GM12878 (cell line): Measurements from ENCODE around the gene METTL8. TPM values are rescaled to one million over a fixed set of nuclear protein-coding genes. Genes with fewer than 3 reads are reported as not detected.
A peak's percentile ranks its signal among the peaks of the same experiment; 100 is the strongest.

ENCODE experiments used
- BMI1 ChIP-seq: fragments of 450-650 bp; IDR thresholded peaks from 2 replicates; pipeline ENCODE4 v1.6.1; 2016; ENCODE audit warnings: mild to moderate bottlenecking, moderate library complexity, borderline replicate concordance
- CHD2 ChIP-seq: IDR thresholded peaks from 2 replicates; pipeline ENCODE4 v1.6.1; 2011; ENCODE audit warnings: low read depth, low read length, improper control_type of control experiment, borderline replicate concordance
- CREB1 ChIP-seq: IDR thresholded peaks from 2 replicates; pipeline ENCODE4 v1.6.1; 2012; ENCODE audit warnings: low read depth, mild to moderate bottlenecking, inconsistent platforms
- ETV6 ChIP-seq, 2 experiments: fragments of 450-650 bp in 1 of 2; IDR thresholded peaks in 1 of 2; conservative IDR thresholded peaks in 1 of 2; 2 replicates each; pipeline ENCODE4 v1.6.1; 2014; ENCODE audit warnings: antibody characterized with exemption in 1 of 2, borderline replicate concordance in 1 of 2, low read depth in 1 of 2, mild to moderate bottlenecking in 1 of 2, moderate library complexity in 1 of 2
- FOXM1 ChIP-seq: IDR thresholded peaks from 2 replicates; pipeline ENCODE4 v1.6.1; 2012; ENCODE audit warnings: low read depth, mild to moderate bottlenecking, inconsistent platforms, low read length, moderate library complexity
- HDAC2 ChIP-seq: fragments of 200-600 bp; sonication (generic); IDR thresholded peaks from 2 replicates; pipeline ENCODE4 v1.6.1; 2017
- IRF4 ChIP-seq: IDR thresholded peaks from 2 replicates; pipeline ENCODE4 v1.6.1; 2011; ENCODE audit warnings: low read depth, low read length
- MEF2A ChIP-seq: IDR thresholded peaks from 2 replicates; pipeline ENCODE4 v1.6.1; 2011; ENCODE audit warnings: low read depth, mild to moderate bottlenecking, low read length, moderate library complexity; ENCODE audit not compliant: insufficient read depth
- RUNX3 ChIP-seq: IDR thresholded peaks from 2 replicates; pipeline ENCODE4 v1.6.1; 2012; ENCODE audit warnings: low read length, inconsistent platforms
- TAF1 ChIP-seq: IDR thresholded peaks from 2 replicates; pipeline ENCODE4 v1.6.1; 2011; ENCODE audit warnings: mild to moderate bottlenecking, low read depth, low read length, borderline replicate concordance
- TBL1XR1 ChIP-seq: IDR thresholded peaks from 2 replicates; pipeline ENCODE4 v1.6.1; 2012; ENCODE audit warnings: low read depth, low read length, improper control_type of control experiment
- USF1 ChIP-seq: IDR thresholded peaks from 2 replicates; pipeline ENCODE4 v1.6.1; 2011; ENCODE audit warnings: borderline replicate concordance, low read depth, mild to moderate bottlenecking, moderate library complexity, mixed read lengths, low read length; ENCODE audit not compliant: insufficient read depth; ENCODE audit errors: extremely low read length
- ZBED1 ChIP-seq: IDR thresholded peaks from 2 replicates; pipeline ENCODE4 v1.6.1; 2016; ENCODE audit warnings: borderline replicate concordance
- polyA plus RNA-seq, 11 experiments: library from polyadenylated mRNA; depleted of rRNA in 4 of 11; unstranded in 6 of 11; stranded (reverse) in 5 of 11; fragments of >200 nt; fragmentation: Nextera tagmentation in 4 of 11; fragmentation: Illumina TruSeq in 1 of 11; extraction: Ambion mirVana in 4 of 11; extraction: Trizol in 1 of 11; gene quantifications; 1 replicate in 1 of 11; 2 replicates in 10 of 11; pipeline versions ENCODE4 v1.2.1 to v1.2.3, GENCODE V29; 2011 to 2016; ENCODE audit warnings: inconsistent platforms in 2 of 11, missing spikeins in 2 of 11, low read depth in 1 of 11
- total RNA-seq, 4 experiments: library from RNA; depleted of rRNA in 3 of 4; stranded (reverse); fragments of >200 nt in 3 of 4; fragmentation: Illumina TruSeq in 1 of 4; extraction: Trizol in 1 of 4; gene quantifications; 2 replicates each; pipeline versions ENCODE4 v1.2.1 to v1.2.3, GENCODE V29; 2013 to 2021
- TF ChIP-seq, protein P1 (sequence below): IDR thresholded peaks from 2 replicates; pipeline ENCODE4 v1.6.1; 2012; ENCODE audit warnings: mild to moderate bottlenecking, low read depth, low read length
- TF ChIP-seq, protein P2 (sequence below): IDR thresholded peaks from 2 replicates; pipeline ENCODE4 v1.6.1; 2012; ENCODE audit warnings: low read length, inconsistent platforms
- TF ChIP-seq, protein P3 (sequence below): fragments of 450-650 bp; IDR thresholded peaks from 2 replicates; pipeline ENCODE4 v1.6.1; 2017; ENCODE audit warnings: antibody characterized with exemption, mild to moderate bottlenecking, moderate library complexity
- TF ChIP-seq, protein P4 (sequence below): fragments of 450-650 bp; IDR thresholded peaks from 2 replicates; pipeline ENCODE4 v1.6.1; 2017; ENCODE audit warnings: mild to moderate bottlenecking, low read depth, inconsistent platforms; ENCODE audit not compliant: poor library complexity, severe bottlenecking

Gene METTL8
- total and polyA plus RNA-seq, 10 of the 15 experiments (the other 5 are each of a cell fraction or from before 2014, with no cell fraction given) = 30.8 to 96.3 (median 51.5) TPM

DNA sequence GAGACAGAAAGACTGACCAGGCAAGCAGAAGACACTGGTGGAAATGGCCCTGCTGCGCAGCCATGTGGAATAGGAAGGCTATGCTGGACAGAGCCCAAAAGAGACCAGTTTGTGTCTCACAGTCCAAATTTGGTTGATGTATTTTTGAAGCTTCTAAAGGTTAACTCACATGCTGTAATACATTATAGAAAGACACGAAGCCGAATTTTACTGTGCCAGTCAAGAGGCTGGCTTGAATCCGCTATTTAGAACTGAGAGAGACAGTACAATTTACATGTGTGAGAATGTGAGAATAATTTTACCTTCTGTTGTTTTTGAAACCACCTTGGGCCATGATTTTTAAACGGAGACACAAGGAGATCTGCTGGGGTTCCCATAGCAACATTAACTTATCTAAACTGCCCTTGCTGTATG, 113.6 kb downstream of the METTL8 start (continued):
- peak in 1 of 2 experiments; percentile 30; a peak in 1 of 4 replicates for TF ChIP-seq ETV6 (conservative IDR thresholded peaks at IDR 0.05 in 1 of 2, IDR thresholded peaks at IDR 0.05 in 1 of 2; ENCODE audit: borderline replicate concordance in 1 of 2, low read depth in 1 of 2)
- TF ChIP-seq IRF4 = peak; percentile 45; the same call in 1 of the 2 replicates
- TF ChIP-seq HDAC2 = no peak
- TF ChIP-seq RUNX3 = 0 out of 2 replicates have a peak, but pooled peaks have one; percentile 31
- peak; percentile 61; the same call in 1 of the 2 replicates for TF ChIP-seq MEF2A
- TF ChIP-seq CHD2 = 0 out of 2 replicates have a peak, but pooled peaks have one; percentile 23
- TF ChIP-seq, protein P1, sequence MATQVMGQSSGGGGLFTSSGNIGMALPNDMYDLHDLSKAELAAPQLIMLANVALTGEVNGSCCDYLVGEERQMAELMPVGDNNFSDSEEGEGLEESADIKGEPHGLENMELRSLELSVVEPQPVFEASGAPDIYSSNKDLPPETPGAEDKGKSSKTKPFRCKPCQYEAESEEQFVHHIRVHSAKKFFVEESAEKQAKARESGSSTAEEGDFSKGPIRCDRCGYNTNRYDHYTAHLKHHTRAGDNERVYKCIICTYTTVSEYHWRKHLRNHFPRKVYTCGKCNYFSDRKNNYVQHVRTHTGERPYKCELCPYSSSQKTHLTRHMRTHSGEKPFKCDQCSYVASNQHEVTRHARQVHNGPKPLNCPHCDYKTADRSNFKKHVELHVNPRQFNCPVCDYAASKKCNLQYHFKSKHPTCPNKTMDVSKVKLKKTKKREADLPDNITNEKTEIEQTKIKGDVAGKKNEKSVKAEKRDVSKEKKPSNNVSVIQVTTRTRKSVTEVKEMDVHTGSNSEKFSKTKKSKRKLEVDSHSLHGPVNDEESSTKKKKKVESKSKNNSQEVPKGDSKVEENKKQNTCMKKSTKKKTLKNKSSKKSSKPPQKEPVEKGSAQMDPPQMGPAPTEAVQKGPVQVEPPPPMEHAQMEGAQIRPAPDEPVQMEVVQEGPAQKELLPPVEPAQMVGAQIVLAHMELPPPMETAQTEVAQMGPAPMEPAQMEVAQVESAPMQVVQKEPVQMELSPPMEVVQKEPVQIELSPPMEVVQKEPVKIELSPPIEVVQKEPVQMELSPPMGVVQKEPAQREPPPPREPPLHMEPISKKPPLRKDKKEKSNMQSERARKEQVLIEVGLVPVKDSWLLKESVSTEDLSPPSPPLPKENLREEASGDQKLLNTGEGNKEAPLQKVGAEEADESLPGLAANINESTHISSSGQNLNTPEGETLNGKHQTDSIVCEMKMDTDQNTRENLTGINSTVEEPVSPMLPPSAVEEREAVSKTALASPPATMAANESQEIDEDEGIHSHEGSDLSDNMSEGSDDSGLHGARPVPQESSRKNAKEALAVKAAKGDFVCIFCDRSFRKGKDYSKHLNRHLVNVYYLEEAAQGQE = peak; percentile 68
- peak; percentile 61 for TF ChIP-seq FOXM1
- TF ChIP-seq USF1 = no peak
- TF ChIP-seq TAF1 = peak; percentile 51; the same call in 1 of the 2 replicates
- peak; percentile 71; the same call in 1 of the 2 replicates for TF ChIP-seq TBL1XR1
- TF ChIP-seq, protein P2, sequence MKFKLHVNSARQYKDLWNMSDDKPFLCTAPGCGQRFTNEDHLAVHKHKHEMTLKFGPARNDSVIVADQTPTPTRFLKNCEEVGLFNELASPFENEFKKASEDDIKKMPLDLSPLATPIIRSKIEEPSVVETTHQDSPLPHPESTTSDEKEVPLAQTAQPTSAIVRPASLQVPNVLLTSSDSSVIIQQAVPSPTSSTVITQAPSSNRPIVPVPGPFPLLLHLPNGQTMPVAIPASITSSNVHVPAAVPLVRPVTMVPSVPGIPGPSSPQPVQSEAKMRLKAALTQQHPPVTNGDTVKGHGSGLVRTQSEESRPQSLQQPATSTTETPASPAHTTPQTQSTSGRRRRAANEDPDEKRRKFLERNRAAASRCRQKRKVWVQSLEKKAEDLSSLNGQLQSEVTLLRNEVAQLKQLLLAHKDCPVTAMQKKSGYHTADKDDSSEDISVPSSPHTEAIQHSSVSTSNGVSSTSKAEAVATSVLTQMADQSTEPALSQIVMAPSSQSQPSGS = peak; percentile 79; the same call in 1 of the 2 replicates
- TF ChIP-seq, protein P3, sequence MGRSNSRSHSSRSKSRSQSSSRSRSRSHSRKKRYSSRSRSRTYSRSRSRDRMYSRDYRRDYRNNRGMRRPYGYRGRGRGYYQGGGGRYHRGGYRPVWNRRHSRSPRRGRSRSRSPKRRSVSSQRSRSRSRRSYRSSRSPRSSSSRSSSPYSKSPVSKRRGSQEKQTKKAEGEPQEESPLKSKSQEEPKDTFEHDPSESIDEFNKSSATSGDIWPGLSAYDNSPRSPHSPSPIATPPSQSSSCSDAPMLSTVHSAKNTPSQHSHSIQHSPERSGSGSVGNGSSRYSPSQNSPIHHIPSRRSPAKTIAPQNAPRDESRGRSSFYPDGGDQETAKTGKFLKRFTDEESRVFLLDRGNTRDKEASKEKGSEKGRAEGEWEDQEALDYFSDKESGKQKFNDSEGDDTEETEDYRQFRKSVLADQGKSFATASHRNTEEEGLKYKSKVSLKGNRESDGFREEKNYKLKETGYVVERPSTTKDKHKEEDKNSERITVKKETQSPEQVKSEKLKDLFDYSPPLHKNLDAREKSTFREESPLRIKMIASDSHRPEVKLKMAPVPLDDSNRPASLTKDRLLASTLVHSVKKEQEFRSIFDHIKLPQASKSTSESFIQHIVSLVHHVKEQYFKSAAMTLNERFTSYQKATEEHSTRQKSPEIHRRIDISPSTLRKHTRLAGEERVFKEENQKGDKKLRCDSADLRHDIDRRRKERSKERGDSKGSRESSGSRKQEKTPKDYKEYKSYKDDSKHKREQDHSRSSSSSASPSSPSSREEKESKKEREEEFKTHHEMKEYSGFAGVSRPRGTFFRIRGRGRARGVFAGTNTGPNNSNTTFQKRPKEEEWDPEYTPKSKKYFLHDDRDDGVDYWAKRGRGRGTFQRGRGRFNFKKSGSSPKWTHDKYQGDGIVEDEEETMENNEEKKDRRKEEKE = no peak
- TF ChIP-seq BMI1 = peak; percentile 90; the same call in 1 of the 2 replicates
- no peak for TF ChIP-seq CREB1
- TF ChIP-seq, protein P4, sequence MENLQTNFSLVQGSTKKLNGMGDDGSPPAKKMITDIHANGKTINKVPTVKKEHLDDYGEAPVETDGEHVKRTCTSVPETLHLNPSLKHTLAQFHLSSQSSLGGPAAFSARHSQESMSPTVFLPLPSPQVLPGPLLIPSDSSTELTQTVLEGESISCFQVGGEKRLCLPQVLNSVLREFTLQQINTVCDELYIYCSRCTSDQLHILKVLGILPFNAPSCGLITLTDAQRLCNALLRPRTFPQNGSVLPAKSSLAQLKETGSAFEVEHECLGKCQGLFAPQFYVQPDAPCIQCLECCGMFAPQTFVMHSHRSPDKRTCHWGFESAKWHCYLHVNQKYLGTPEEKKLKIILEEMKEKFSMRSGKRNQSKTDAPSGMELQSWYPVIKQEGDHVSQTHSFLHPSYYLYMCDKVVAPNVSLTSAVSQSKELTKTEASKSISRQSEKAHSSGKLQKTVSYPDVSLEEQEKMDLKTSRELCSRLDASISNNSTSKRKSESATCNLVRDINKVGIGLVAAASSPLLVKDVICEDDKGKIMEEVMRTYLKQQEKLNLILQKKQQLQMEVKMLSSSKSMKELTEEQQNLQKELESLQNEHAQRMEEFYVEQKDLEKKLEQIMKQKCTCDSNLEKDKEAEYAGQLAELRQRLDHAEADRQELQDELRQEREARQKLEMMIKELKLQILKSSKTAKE = peak; percentile 61
- peak; percentile 20; the same call in 1 of the 2 replicates for TF ChIP-seq ZBED1
